ENCODE measurements around the gene PTPDC1. TPM values are rescaled to one million over a fixed set of nuclear protein-coding genes. Genes with fewer than 3 reads are reported as not detected.
A peak's percentile ranks its signal among the peaks of the same experiment; 100 is the strongest.
"Not testable (repeated sequence)": the region's sequence is repeated elsewhere in the genome, so short reads cannot be mapped to it uniquely, and the experiment has no call there.

The PTPDC1 gene
- polyA plus RNA-seq, 6 donors from 2014 or later, result 2.4 to 6.2 (median 3.6) TPM

DNA sequence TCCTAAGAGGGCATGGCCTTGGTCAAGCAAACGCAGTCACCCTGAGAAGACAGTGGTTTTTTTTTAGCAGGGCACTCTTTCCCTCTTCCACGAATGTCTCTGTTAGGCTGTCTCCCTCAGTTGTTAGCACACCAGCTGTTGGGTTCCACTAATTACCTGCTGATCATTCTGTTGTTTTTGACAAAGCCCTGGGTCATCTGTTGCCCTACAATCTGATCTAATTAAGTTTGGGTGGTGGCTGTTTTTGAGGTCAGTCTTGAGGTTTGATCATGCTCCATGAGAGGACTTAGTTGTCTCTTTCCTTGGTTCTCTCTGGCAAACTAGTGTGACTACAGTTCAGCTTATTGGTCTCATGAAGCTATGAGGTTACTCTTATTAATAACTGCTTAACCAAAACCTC is 5.0 kb upstream of the PTPDC1 start:
- no peaks in the 10 kb centered on the region for H3K27me3 Mint-ChIP-seq
- ATAC-seq (ENCODE audit: low read depth in 2 of 2), result no peak

DNA sequence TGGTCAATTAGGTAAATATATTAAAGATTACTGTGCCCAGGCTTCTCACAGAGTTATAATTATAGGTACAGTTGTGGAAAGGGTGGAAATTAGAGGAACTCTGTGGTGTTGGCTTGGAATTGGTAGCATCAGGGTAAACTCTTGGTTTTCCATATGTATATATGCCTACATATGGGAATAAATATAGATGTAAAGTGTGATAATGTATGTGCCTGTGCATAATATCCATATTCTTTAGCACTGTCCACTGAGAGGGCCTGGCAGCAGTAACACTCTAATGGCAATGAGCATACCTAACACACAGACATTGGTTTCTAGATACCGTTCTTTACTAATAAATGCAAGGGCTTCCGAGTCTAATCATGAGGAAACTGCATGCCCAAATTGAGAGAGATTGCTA is 4.0 kb upstream of the PTPDC1 start:
- ATAC-seq (ENCODE audit: low read depth in 2 of 2), result no peak
- H3K4me3 Mint-ChIP-seq, result no peak overlapping the region
- H3K27ac Mint-ChIP-seq, result no peak overlapping the region

More for the DNA sequence above, 5.0 kb upstream of the PTPDC1 start:
- Mint-ChIP-seq H3K4me3 (no peak overlapping the region), H3K36me3 (peaks cover under 1 to 18% of the 10 kb centered on the region in 2 donors), H3K9me3 (no peaks in the 10 kb centered on the region), H3K4me1 (peaks cover 0 to 3% (median 0%) of the 10 kb centered on the region in 3 donors), H3K27ac (no peak overlapping the region)
- no peak for DNase-seq

DNA sequence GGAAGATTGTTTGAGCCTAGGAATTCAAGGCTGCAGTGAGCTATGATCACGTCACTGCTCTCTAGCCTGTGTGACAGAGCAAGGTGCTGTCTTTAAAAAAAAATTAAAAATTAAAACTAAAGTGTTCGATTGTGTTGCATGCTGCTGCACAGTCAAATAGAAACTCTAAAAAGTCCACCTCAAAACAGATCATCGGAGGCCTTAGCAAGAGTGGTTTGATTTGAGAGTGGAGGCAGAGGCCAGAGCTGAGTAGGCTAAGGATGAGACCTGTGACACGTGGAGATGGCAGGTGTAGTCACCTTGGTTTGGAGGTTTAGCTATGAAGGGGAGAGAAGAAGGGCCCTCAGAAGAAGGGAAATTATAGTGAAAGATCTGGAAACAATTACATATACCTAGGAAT is 2.8 kb upstream of the PTPDC1 start:
- H3K27me3 Mint-ChIP-seq, result no peaks in the 10 kb centered on the region
- DNase-seq, result no peak
- H3K4me1 Mint-ChIP-seq, result peaks cover 0 to 3% (median 0%) of the 10 kb centered on the region in 3 donors
- no peak overlapping the region for H3K27ac Mint-ChIP-seq
- no peak for ATAC-seq (ENCODE audit: low read depth in 2 of 2)
- no peaks in the 10 kb centered on the region for H3K9me3 Mint-ChIP-seq
- no peak overlapping the region for H3K4me3 Mint-ChIP-seq
- peaks cover 4 to 18% of the 10 kb centered on the region in 2 donors for H3K36me3 Mint-ChIP-seq

More for the DNA sequence above, 4.0 kb upstream of the PTPDC1 start:
- DNase-seq, result no peak
- H3K9me3 Mint-ChIP-seq, result no peaks in the 10 kb centered on the region
- peaks cover 0 to 3% (median 0%) of the 10 kb centered on the region in 3 donors for H3K4me1 Mint-ChIP-seq
- H3K27me3 Mint-ChIP-seq, result no peaks in the 10 kb centered on the region
- H3K36me3 Mint-ChIP-seq, result peaks cover 0 to 18% of the 10 kb centered on the region in 2 donors

DNA sequence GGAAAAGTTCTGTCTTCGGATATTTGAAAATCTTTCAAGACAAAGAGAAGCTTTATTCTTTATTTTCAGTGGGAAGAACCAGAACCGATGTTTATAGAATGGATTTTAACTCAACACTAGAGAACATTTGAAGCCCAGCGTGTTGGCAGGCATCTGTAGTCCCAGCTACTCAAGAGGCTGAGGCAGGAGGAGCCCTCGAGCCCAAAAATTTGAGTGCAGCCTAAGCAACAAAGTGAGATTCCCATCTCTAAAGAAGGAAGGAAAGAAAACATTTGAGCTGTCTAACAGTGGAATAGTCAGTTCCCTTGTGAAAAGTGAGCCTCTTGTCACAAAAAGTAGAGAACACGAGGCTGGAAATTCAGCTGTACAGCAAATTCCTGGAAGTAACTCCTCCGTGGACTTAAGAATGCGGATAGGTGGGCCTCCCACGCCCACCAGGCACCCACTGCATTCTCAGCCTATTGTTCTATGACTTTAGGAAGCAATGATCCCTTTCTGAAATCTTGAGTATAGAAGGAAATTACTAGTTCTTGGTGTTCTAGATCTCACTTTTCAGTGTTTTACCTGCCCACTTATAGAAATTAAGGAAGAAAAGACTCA is 2.3 kb upstream of the PTPDC1 start:
- DNase-seq, result no peak
- no peaks in the 10 kb centered on the region for H3K9me3 Mint-ChIP-seq
- H3K4me3 Mint-ChIP-seq, result no peak overlapping the region
- H3K36me3 Mint-ChIP-seq, result peaks cover 9 to 18% of the 10 kb centered on the region in 2 donors
- no peak for ATAC-seq (ENCODE audit: low read depth in 2 of 2)
- H3K4me1 Mint-ChIP-seq, result peaks cover 0 to 3% (median 0%) of the 10 kb centered on the region in 3 donors
- H3K27ac Mint-ChIP-seq, result no peak overlapping the region
- no peaks in the 10 kb centered on the region for H3K27me3 Mint-ChIP-seq

DNA sequence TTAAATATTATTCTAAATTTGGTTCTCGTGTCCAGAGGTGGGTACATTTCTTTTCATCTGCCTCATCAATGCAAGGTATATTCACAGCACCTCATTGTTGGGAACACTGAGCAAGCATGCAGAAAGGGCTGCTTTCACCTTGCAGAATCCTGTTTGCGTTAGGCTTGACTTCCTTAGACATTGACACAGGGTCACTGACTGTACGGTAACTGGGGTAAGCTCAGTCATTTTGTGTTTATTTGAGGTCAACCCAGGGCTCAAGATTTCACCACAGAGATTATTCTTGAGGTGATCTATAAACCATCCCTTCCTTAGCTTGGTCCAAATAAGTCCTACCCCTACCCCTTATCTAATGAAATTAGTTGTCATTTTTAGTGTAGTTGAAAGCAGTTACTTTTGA is 1.7 kb upstream of the PTPDC1 start:
- peaks cover 0 to 3% (median 0%) of the 10 kb centered on the region in 3 donors for H3K4me1 Mint-ChIP-seq
- no peak overlapping the region for H3K4me3 Mint-ChIP-seq
- H3K27me3 Mint-ChIP-seq, result no peaks in the 10 kb centered on the region
- DNase-seq, result no peak
- peaks cover 12 to 18% of the 10 kb centered on the region in 2 donors for H3K36me3 Mint-ChIP-seq
- peak overlapping the region in 1 of 6 donors; percentile 64 for H3K27ac Mint-ChIP-seq
- no peak for ATAC-seq (ENCODE audit: low read depth in 2 of 2)
- H3K9me3 Mint-ChIP-seq, result no peaks in the 10 kb centered on the region

DNA sequence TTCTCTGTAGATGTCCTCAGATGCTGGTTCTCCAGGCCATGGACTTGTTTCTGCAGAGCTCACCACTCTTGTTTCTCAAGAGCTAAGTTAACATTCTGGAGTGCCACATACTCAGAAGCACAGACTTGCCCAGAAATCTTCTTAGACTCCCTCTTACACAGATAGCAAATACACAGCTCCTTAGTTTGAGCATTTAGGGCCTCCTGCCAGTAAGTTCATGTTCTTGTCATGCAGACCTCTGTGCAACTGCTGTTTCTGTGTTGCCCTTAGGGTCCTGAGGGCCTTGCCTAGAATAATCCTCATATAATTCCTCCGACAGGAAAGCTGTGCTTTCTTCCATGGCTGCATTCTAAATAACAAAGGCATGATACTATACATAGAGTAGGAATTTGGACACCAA is 1.3 kb upstream of the PTPDC1 start:
- Mint-ChIP-seq H3K36me3 (peaks cover 12 to 18% of the 10 kb centered on the region in 2 donors), H3K27ac (peak overlapping the region in 1 of 6 donors; percentile 64), H3K27me3 (no peaks in the 10 kb centered on the region), H3K4me1 (peaks cover 0 to 3% (median 0%) of the 10 kb centered on the region in 3 donors), H3K4me3 (no peak overlapping the region), H3K9me3 (no peaks in the 10 kb centered on the region)
- ATAC-seq (ENCODE audit: low read depth in 2 of 2) (no peak), DNase-seq (no peak)

DNA sequence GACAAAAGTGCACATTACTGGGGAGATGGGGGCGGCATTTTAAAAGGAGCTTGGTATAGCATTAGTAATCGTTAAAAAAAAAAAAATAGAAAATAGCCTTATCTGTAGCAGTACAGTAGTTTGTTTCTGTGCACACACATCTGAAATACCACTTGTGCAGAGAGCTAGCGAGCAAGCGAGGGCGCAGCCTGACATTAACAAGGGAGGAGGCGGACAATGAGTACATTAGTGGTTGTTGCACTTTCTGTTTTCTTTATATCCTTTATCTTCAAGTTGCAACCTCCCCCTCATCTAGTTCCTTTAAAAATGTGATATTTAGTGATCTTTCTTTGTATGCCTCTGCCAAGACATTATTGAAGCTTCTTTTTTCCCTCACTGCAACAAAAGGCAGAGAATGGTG is 880 bp upstream of the PTPDC1 start:
- ATAC-seq (ENCODE audit: low read depth in 2 of 2), result no peak
- peak overlapping the region in 1 of 6 donors; percentile 16 for H3K27ac Mint-ChIP-seq
- no peak for DNase-seq
- peaks cover 12 to 18% of the 10 kb centered on the region in 2 donors for H3K36me3 Mint-ChIP-seq
- H3K4me1 Mint-ChIP-seq, result peaks cover 0 to 3% (median 0%) of the 10 kb centered on the region in 3 donors
- no peak overlapping the region for H3K4me3 Mint-ChIP-seq
- H3K27me3 Mint-ChIP-seq, result no peaks in the 10 kb centered on the region
- no peaks in the 10 kb centered on the region for H3K9me3 Mint-ChIP-seq

DNA sequence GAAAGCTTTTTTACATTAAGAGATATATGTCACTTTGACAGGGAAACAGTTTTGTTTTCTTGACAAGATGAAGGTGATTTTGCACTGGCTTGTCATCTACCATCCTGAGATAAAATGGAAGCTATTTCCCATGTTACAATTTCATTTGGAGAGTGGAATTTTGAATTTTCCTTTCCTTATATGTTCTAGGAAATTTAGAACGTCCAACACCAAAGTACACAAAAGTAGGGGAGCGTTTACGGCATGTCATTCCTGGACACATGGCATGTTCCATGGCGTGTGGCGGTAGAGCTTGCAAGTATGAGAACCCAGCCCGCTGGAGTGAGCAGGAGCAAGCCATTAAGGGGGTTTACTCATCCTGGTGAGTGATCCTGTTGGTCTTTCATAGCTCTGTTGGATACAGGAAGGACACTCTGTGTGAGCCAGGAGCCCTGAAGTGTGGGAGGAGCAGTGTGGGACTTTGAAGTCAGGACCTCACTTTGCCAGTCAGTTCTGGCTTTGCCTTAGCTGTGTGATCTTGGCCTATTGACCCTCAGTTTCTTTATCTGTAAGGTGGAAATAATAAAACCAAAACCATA is 887 bp downstream of the PTPDC1 start:
- DNase-seq (no peak), ATAC-seq (ENCODE audit: low read depth in 2 of 2) (no peak)
- Mint-ChIP-seq H3K27me3 (no peaks in the 10 kb centered on the region), H3K27ac (peak overlapping the region in 3 of 6 donors; percentile 64 to 84 (median 77)), H3K4me1 (no peaks in the 10 kb centered on the region), H3K36me3 (peaks cover 3 to 12% of the 10 kb centered on the region in 2 donors), H3K4me3 (no peak overlapping the region), H3K9me3 (no peaks in the 10 kb centered on the region)

DNA sequence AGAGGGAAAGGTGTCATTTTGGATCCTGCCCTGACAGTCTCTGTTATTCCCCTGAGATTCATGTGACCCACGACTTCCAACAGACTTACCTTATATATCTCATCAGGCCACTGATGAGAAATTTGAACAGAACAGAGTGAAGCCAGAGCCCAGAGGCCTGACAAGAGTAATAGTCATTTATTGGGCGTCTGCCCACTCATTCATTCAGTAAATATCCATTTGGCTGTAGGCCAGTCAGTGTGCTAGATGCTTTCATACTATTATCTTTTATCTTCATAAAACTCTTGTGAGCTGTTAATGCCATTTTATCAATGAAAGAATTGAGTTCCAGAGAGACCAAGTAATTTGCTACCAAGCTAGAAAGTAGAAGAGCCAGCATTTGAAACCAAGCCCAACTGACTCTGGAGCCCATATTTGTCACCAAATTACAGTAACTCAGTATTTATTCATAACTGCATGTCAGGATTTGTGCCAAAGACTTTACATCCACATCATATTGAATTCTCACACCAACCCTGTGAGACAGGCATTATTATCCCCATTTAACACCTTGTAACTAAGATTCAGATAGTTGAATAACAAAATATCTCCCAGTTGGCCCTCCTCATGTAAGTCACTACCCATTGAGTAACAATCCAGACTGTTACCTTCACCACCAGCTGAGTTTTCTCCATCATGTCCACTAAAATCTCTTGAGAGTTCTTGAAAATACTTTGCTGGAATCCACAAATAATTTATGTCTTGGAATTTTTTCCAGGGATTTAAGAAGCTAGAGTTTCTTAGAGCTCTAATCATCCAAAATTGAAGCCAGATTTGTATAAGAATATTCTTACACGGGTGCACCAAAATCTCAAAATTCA is 2.5 kb downstream of the PTPDC1 start:
- Mint-ChIP-seq H3K27ac (no peak overlapping the region), H3K4me3 (no peak overlapping the region), H3K27me3 (no peaks in the 10 kb centered on the region), H3K9me3 (no peaks in the 10 kb centered on the region), H3K36me3 (peaks cover 0 to 12% of the 10 kb centered on the region in 2 donors), H3K4me1 (no peaks in the 10 kb centered on the region)
- no peak for ATAC-seq (ENCODE audit: low read depth in 2 of 2)
- DNase-seq, result no peak

DNA sequence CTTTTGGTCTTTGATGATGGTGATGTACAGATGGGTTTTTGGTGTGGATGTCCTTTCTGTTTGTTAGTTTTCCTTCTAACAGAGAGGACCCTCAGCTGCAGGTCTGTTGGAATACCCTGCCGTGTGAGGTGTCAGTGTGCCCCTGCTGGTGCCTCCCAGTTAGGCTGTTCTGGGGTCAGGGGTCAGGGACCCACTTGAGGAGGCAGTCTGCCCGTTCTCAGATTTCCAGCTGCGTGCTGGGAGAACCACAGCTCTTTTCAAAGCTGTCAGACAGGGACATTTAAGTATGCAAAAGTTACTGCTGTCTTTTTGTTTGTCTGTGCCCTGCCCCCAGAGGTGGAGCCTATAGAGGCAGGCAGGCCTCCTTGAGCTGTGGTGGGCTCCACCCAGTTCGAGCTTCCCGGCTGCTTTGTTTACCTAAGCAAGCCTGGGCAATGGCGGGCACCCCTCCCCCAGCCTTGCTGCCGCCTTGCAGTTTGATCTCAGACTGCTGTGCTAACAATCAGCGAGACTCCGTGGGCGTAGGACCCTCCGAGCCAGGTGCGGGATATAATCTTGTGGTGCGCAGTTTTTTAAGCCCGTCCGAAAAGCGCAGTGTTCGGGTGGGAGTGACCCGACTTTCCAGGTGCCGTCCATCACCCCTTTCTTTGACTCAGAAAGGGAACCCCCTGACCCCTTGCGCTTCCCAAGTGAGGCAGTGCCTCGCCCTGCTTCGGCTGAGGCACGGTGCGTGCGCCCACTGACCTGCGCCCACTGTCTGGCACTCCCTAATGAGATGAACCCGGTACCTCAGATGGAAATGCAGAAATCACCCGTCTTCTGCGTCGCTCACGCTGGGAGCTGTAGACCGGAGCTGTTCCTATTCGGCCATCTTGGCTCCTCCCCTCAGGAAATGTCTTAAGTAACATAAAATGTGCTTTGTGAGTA is 10.2 kb downstream of the PTPDC1 start:
- not testable (repeated sequence) for H3K4me1 Mint-ChIP-seq; H3K27me3 Mint-ChIP-seq; ATAC-seq (ENCODE audit: low read depth in 2 of 2); H3K4me3 Mint-ChIP-seq; H3K9me3 Mint-ChIP-seq; DNase-seq; H3K36me3 Mint-ChIP-seq
- peak overlapping the region in 1 of 6 donors; percentile 22 for H3K27ac Mint-ChIP-seq

DNA sequence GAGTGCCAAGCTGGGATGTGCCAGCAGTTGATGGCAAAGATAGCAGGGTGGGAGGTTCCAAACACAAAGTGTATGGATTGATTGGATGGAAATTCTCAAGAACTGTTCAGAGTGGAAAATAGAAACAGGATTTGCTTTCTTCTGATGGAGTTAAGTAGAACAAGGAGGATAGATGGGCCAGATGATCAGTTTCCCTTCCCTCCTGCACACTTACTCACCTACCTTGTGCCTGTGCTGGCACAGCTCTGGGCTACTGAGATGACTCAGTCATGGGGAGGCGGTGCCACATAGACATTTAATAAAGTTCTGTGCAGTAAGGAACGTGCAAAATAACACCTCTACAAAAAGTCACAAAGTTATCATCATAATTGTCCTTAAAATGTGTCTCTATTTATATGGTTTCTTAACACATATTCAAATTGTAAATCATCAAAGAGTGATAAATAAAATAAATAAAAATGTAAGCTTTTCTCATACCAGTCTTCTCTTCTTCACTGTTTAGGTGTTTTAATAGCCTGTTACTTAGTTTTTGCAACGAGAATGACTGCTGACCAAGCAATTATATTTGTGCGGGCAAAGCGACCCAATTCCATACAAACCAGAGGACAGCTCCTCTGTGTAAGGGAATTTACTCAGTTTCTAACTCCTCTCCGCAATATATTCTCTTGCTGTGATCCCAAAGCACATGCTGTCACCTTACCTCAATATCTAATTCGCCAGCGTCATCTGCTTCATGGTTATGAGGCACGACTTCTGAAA is 12.7 kb downstream of the PTPDC1 start:
- no peak overlapping the region for H3K27ac Mint-ChIP-seq
- H3K4me1 Mint-ChIP-seq, result no peaks in the 10 kb centered on the region
- ATAC-seq (ENCODE audit: low read depth in 2 of 2) (no peak), DNase-seq (no peak)
- no peaks in the 10 kb centered on the region for H3K27me3 Mint-ChIP-seq
- no peaks in the 10 kb centered on the region for H3K36me3 Mint-ChIP-seq
- H3K4me3 Mint-ChIP-seq, result no peak overlapping the region
- H3K9me3 Mint-ChIP-seq, result no peaks in the 10 kb centered on the region

DNA sequence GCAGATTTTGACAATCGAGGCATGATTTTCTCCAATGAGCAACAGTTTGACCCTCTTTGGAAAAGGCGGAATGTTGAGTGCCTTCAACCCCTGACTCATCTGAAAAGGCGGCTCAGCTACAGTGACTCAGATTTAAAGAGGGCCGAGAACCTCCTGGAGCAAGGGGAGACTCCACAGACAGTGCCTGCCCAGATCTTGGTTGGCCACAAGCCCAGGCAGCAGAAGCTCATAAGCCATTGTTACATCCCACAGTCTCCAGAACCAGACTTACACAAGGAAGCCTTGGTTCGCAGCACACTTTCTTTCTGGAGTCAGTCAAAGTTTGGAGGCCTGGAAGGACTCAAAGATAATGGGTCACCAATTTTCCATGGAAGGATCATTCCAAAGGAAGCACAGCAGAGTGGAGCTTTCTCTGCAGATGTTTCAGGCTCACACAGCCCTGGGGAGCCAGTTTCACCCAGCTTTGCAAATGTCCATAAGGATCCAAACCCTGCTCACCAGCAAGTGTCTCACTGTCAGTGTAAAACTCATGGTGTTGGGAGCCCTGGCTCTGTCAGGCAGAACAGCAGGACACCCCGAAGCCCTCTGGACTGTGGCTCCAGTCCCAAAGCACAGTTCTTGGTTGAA is 13.6 kb downstream of the PTPDC1 start:
- H3K9me3 Mint-ChIP-seq, result no peaks in the 10 kb centered on the region
- DNase-seq (no peak), ATAC-seq (ENCODE audit: low read depth in 2 of 2) (no peak)
- H3K27ac Mint-ChIP-seq, result no peak overlapping the region
- no peaks in the 10 kb centered on the region for H3K27me3 Mint-ChIP-seq
- H3K4me1 Mint-ChIP-seq, result no peaks in the 10 kb centered on the region
- H3K36me3 Mint-ChIP-seq, result no peaks in the 10 kb centered on the region
- no peak overlapping the region for H3K4me3 Mint-ChIP-seq
